ENCODE data around the gene CLCN2. TPM values are rescaled to one million over a fixed set of nuclear protein-coding genes. Genes with fewer than 3 reads are reported as not detected.

CLCN2 gene
- total and polyA plus RNA-seq, 2 experiments from 2014 or later: 11.9 to 12.3 TPM

- Histone ChIP-seq H3K27me3 (no peaks in the 10 kb centered on the region), H4K20me1 (ENCODE audit: insufficient read depth, poor library complexity, severe bottlenecking) (no peaks in the 10 kb centered on the region), H3K4me1 (ENCODE audit: insufficient read depth) (peaks cover 8% of the 10 kb centered on the region), H3K79me2 (peaks cover 24% of the 10 kb centered on the region), H3K4me2 (no peak overlapping the region), H3K36me3 (replicated peaks; ENCODE audit: insufficient read depth, low read depth) (no peaks in the 10 kb centered on the region), H2AFZ (no peak overlapping the region), H3K27ac (no peak overlapping the region), H3K9me2 (replicated peaks; ENCODE audit: insufficient read depth) (no peaks in the 10 kb centered on the region), H3K4me3 (no peak overlapping the region), H3K9me3 (ENCODE audit: low read depth) (no peaks in the 10 kb centered on the region)
- TF ChIP-seq CTCF (IDR thresholded peaks at IDR 0.05; ENCODE audit: poor library complexity) (no peak), EZH2phosphoT487 (IDR thresholded peaks at IDR 0.05; ENCODE audit: low read depth, severe bottlenecking, unreplicated experiment) (no peak), EZH2 (IDR thresholded peaks at IDR 0.05; ENCODE audit: borderline replicate concordance) (no peak)
- no peak for DNase-seq (ENCODE audit: low spot score)
- WGBS (ENCODE audit: low lambda C conversion rate, missing lambda C conversion rate): 77% methylated on average over 7 of the region's 7 CpGs
These were observed 64.8 kb downstream of the CLCN2 start for GRCh38 chr3:184296616-184297015.

Small RNAs within 50 kb of the gene (small RNA-seq; reads per million reads assigned to genes)
- gene SNORD66: 702 reads per million, percentile 99 among the genes with 10 or more reads in this experiment

Other genes with a start within 250 kb of the CLCN2 start
- gene EIF2B5, start 226.2 kb downstream of the CLCN2 start, total RNA-seq: 34.6 and 35.0 TPM in 2 replicates
- gene EIF2B5, start 226.2 kb downstream of the CLCN2 start, polyA plus RNA-seq: 35.6 and 41.0 TPM in 2 replicates
- gene DVL3, start 206.2 kb downstream of the CLCN2 start, total RNA-seq: 45.9 and 49.1 TPM in 2 replicates
- gene DVL3, start 206.2 kb downstream of the CLCN2 start, polyA plus RNA-seq: 121 and 154 TPM in 2 replicates
- 222 and 243 TPM in 2 replicates for gene AP2M1, start 186.8 kb downstream of the CLCN2 start, total RNA-seq
- 389 and 436 TPM in 2 replicates for gene AP2M1, start 186.8 kb downstream of the CLCN2 start, polyA plus RNA-seq
- 31.6 and 33.1 TPM in 2 replicates for gene ABCF3, start 175.4 kb downstream of the CLCN2 start, total RNA-seq
- 62.7 and 68.8 TPM in 2 replicates for gene ABCF3, start 175.4 kb downstream of the CLCN2 start, polyA plus RNA-seq
- 0.40 and 3.2 TPM in 2 replicates for gene VWA5B2, start 132.0 kb downstream of the CLCN2 start, total RNA-seq
- 1.0 and 1.5 TPM in 2 replicates for gene VWA5B2, start 132.0 kb downstream of the CLCN2 start, polyA plus RNA-seq
- 52.3 and 68.9 TPM in 2 replicates for gene ALG3, start 112.6 kb downstream of the CLCN2 start, total RNA-seq
- 120 and 122 TPM in 2 replicates for gene ALG3, start 112.6 kb downstream of the CLCN2 start, polyA plus RNA-seq
- 8.4 and 9.8 TPM in 2 replicates for gene EEF1AKMT4, start 111.9 kb downstream of the CLCN2 start, total RNA-seq
- 13.5 and 16.5 TPM in 2 replicates for gene EEF1AKMT4, start 111.9 kb downstream of the CLCN2 start, polyA plus RNA-seq
- not detected in 2 replicates for gene CAMK2N2, start 100.1 kb downstream of the CLCN2 start, total RNA-seq
- 0.11 and 0.30 TPM in 2 replicates for gene CAMK2N2, start 100.1 kb downstream of the CLCN2 start, polyA plus RNA-seq
- not detected in 2 replicates for gene ECE2, start 85.6 kb downstream of the CLCN2 start, total RNA-seq
- gene ECE2, start 85.6 kb downstream of the CLCN2 start, polyA plus RNA-seq: not detected in 2 replicates
- 221 and 232 TPM in 2 replicates for gene PSMD2, start 62.4 kb downstream of the CLCN2 start, total RNA-seq
- gene PSMD2, start 62.4 kb downstream of the CLCN2 start, polyA plus RNA-seq: 241 and 268 TPM in 2 replicates
- gene EIF4G1, start 47.0 kb downstream of the CLCN2 start, total RNA-seq: 206 and 254 TPM in 2 replicates
- gene EIF4G1, start 47.0 kb downstream of the CLCN2 start, polyA plus RNA-seq: 200 and 204 TPM in 2 replicates
- 12.6 and 17.7 TPM in 2 replicates for gene FAM131A, start 24.0 kb downstream of the CLCN2 start, total RNA-seq
- gene FAM131A, start 24.0 kb downstream of the CLCN2 start, polyA plus RNA-seq: 10.2 and 12.2 TPM in 2 replicates
- 125 and 126 TPM in 2 replicates for gene POLR2H, start 105 bp upstream of the CLCN2 start, total RNA-seq
- 95.1 and 106 TPM in 2 replicates for gene POLR2H, start 105 bp upstream of the CLCN2 start, polyA plus RNA-seq
- gene THPO, start 16.6 kb upstream of the CLCN2 start, total RNA-seq: 1.5 and 1.8 TPM in 2 replicates
- gene THPO, start 16.6 kb upstream of the CLCN2 start, polyA plus RNA-seq: 4.0 and 5.2 TPM in 2 replicates
- gene CHRD, start 18.4 kb upstream of the CLCN2 start, total RNA-seq: 13.6 and 15.0 TPM in 2 replicates
- 13.3 and 16.1 TPM in 2 replicates for gene CHRD, start 18.4 kb upstream of the CLCN2 start, polyA plus RNA-seq
- 5.2 and 11.0 TPM in 2 replicates for gene EPHB3, start 200.2 kb upstream of the CLCN2 start, total RNA-seq
- 21.2 and 22.0 TPM in 2 replicates for gene EPHB3, start 200.2 kb upstream of the CLCN2 start, polyA plus RNA-seq